B cell (primary cell): ENCODE results near the gene PTGES. TPM values are rescaled to one million over a fixed set of nuclear protein-coding genes. Genes with fewer than 3 reads are reported as not detected.
"Not testable (repeated sequence)": the region's sequence is repeated elsewhere in the genome, so short reads cannot be mapped to it uniquely, and the experiment has no call there.

Experiments
- ATAC-seq: fragments of 200-7000 bp; cut with Tn5 transposase; one replicate; pipeline ENCODE4 v1.10.0; 2021; ENCODE audit warnings: low read depth, mild to moderate bottlenecking, moderate number of reproducible peaks, moderate library complexity
- CTCF ChIA-PET: fragments of 350-600 bp; sonication (Branson Sonifier 250); formaldehyde crosslinking; loops from one replicate; lab custom pipeline; 2021; ENCODE audit warnings: antibody characterized with exemption, inconsistent platforms; lab: Charles Lee
- POLR2A ChIA-PET: fragments of 350-600 bp; sonication (Branson Sonifier 250); formaldehyde crosslinking; loops from one replicate; lab custom pipeline; 2021; ENCODE audit warnings: antibody characterized with exemption; lab: Charles Lee
- DNase-seq: peaks from one replicate; pipeline ENCODE4 v3.0.0; 2013
- H2AFZ ChIP-seq: 2 replicates; pipeline ENCODE4 v1.6.1; 2012; ENCODE audit warnings: mild to moderate bottlenecking, low read depth, low read length; ENCODE audit not compliant: insufficient read depth, poor library complexity, severe bottlenecking
- H3K27ac ChIP-seq, 2 donors: 1 replicate in 1 of 2; 2 replicates in 1 of 2; pipeline ENCODE4 v1.5.1; 2012 to 2013; ENCODE audit warnings: low read length in 2 of 2, mild to moderate bottlenecking in 2 of 2, moderate library complexity in 1 of 2
- H3K27me3 ChIP-seq, 4 experiments: fragments of 200-600 bp in 1 of 4; sonication (generic) in 1 of 4; replicated peaks in 1 of 4; 1 replicate in 2 of 4; 2 replicates in 2 of 4; pipeline versions ENCODE4 v1.6.1 to v1.7.0; 2013 to 2016; ENCODE audit warnings: low read length in 3 of 4, mild to moderate bottlenecking in 2 of 4, mixed read lengths in 1 of 4, moderate library complexity in 1 of 4; ENCODE audit not compliant: insufficient read depth in 4 of 4, control insufficient read depth in 3 of 4; ENCODE audit errors: control extremely low read depth in 1 of 4
- H3K36me3 ChIP-seq, 2 experiments: replicated peaks in 1 of 2; 1 replicate in 1 of 2; 2 replicates in 1 of 2; pipeline versions ENCODE4 v1.6.1 to v1.7.1; 2013; ENCODE audit warnings: low read length in 1 of 2; ENCODE audit not compliant: insufficient read depth in 2 of 2, control insufficient read depth in 1 of 2; ENCODE audit errors: control extremely low read depth in 1 of 2, extremely low read depth in 1 of 2
- H3K4me1 ChIP-seq, 2 donors: fragments of 200-600 bp in 1 of 2; sonication (generic) in 1 of 2; 1 replicate in 1 of 2; 2 replicates in 1 of 2; pipeline versions ENCODE4 v1.5.1 to v1.6.1; 2013 to 2017; ENCODE audit warnings: low read length in 2 of 2; ENCODE audit not compliant: control insufficient read depth in 2 of 2, insufficient read depth in 2 of 2
- H3K4me2 ChIP-seq: replicated peaks from 2 replicates; pipeline ENCODE3; 2012; ENCODE audit warnings: mild to moderate bottlenecking, low read depth, low read length; ENCODE audit not compliant: poor library complexity, severe bottlenecking
- H3K4me3 ChIP-seq, 5 experiments: fragments of 200-600 bp in 1 of 5; sonication (generic) in 1 of 5; 1 replicate in 3 of 5; 2 replicates in 2 of 5; pipeline versions ENCODE4 v1.5.1 to v1.7.0; 2011 to 2016; ENCODE audit warnings: low read length in 4 of 5, mild to moderate bottlenecking in 4 of 5, low read depth in 2 of 5, control low read depth in 1 of 5, moderate library complexity in 1 of 5; ENCODE audit not compliant: insufficient read depth in 1 of 5; ENCODE audit errors: control extremely low read depth in 1 of 5, extremely low read depth in 1 of 5
- H3K79me2 ChIP-seq: fragments of 200-600 bp; sonication (generic); one replicate; pipeline ENCODE4 v1.6.0; 2016; ENCODE audit warnings: low read length; ENCODE audit not compliant: control insufficient read depth, insufficient read depth
- H3K9ac ChIP-seq: fragments of 200-600 bp; sonication (generic); 2 replicates; pipeline ENCODE4 v1.6.1; 2017; ENCODE audit warnings: mild to moderate bottlenecking, low read length, moderate library complexity
- H3K9me3 ChIP-seq, 3 donors: one replicate each; pipeline versions ENCODE4 v1.6.1 to v1.7.1; 2013; ENCODE audit warnings: low read length in 2 of 3; ENCODE audit not compliant: control insufficient read depth in 2 of 3, insufficient read depth in 1 of 3; ENCODE audit errors: control extremely low read depth in 1 of 3
- H4K20me1 ChIP-seq: 2 replicates; pipeline ENCODE4 v1.6.0; 2012; ENCODE audit warnings: mild to moderate bottlenecking, low read length; ENCODE audit not compliant: insufficient read depth, control insufficient read depth, poor library complexity, severe bottlenecking
- H3K27ac Mint-ChIP-seq: one replicate; pipeline ENCODE4 v1.8.0; 2021; ENCODE audit warnings: mixed read lengths
- H3K27me3 Mint-ChIP-seq: one replicate; pipeline ENCODE4 v1.8.0; 2021; ENCODE audit warnings: mixed read lengths
- H3K4me1 Mint-ChIP-seq: one replicate; pipeline ENCODE4 v1.8.0; 2021; ENCODE audit warnings: mixed read lengths
- H3K4me3 Mint-ChIP-seq: one replicate; pipeline ENCODE4 v1.8.0; 2021; ENCODE audit warnings: mixed read lengths
- H3K9me3 Mint-ChIP-seq: one replicate; pipeline ENCODE4 v1.8.0; 2022; ENCODE audit warnings: mixed read lengths; ENCODE audit not compliant: insufficient read depth
- EZH2 ChIP-seq: IDR thresholded peaks from 2 replicates; pipeline ENCODE4 v1.6.1; 2012; ENCODE audit warnings: borderline replicate concordance, low read depth, mild to moderate bottlenecking, moderate library complexity, low read length; ENCODE audit not compliant: insufficient read depth, poor library complexity, severe bottlenecking
- WGBS: methylation state at CpG from one replicate; pipeline ENCODE4 v1.1.5; 2013; ENCODE audit warnings: missing lambda C conversion rate; ENCODE audit not compliant: insufficient coverage; 5-methylcytosine and 5-hydroxymethylcytosine counted together
- intact Hi-C: fragments of 100-400 bp; cut with micrococcal nuclease; formaldehyde crosslinking; loops from one replicate; pipeline ENCODE4 v1.10.0; 2022
- polyA plus RNA-seq: library from polyadenylated mRNA; depleted of rRNA; stranded (reverse); fragments of >200 nt; gene quantifications from 2 replicates; pipeline ENCODE4 v1.2.3, GENCODE V29; 2012
- total RNA-seq, 2 donors: library from RNA; stranded (reverse); fragments of 120-200 nt in 1 of 2; gene quantifications; 1 replicate in 1 of 2; 2 replicates in 1 of 2; pipeline versions ENCODE4 v1.2.3 to v1.2.4, GENCODE V29; 2013 to 2022
- TF ChIP-seq, protein P1 (sequence below): fragments of 200-600 bp; IDR thresholded peaks from one replicate; pipeline ENCODE4 v1.8.0; 2022; ENCODE audit warnings: antibody characterized with exemption, mild to moderate bottlenecking

The PTGES gene
- total and polyA plus RNA-seq, 2 donors (not counting 1 experiment from before 2014, with no cell fraction given): not detected

DNA sequence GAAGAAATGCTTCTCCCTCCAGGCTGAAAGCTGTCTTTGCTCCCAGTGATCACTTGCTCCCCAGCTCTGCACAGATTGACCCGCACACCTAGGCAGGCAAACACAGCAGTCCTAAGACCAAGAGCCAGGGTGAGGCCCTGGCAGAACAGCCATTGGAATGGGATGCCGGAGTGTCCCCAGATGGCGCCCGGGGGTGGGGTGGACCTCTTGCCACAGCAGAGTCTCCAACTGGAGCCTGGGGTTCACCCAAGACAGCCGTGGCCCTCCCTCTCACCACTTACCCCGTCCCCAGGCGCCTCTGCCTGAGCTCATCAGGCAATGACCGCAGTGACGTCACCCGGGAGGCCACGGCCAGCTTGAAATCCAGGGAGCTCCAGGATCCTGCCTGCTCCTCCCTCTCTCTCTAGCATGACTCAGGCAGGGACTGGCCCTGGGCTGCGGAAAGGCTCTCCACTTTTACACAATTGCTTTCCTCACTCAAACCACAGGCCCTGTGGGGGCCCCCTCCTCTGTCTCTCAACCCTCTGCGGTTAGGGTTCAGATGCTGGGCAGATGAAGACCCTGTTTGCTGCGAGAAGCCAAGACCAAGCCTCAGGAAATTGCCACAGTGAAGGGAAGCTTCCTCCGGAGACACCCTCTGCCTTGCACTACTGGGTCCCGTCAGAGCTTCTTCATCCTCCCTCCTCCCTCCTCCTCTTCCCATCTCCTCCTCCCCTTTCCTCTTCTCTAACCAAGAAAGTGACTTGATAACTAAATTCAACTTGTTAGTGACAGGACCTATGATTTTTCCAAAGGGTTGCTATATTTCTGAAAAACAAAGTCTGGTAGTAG, 24.3 kb upstream of the PTGES start:
- intact Hi-C loops: no loop called here
- Histone ChIP-seq H4K20me1 (no peaks in the 10 kb centered on the region), H2AFZ (no peak overlapping the region), H3K4me3 (no peak overlapping the region), H3K4me1 (no peaks in the 10 kb centered on the region), H3K9ac (no peak overlapping the region), H3K36me3 (no peaks in the 10 kb centered on the region), H3K79me2 (no peaks in the 10 kb centered on the region), H3K9me3 (no peaks in the 10 kb centered on the region), H3K4me2 (no peak overlapping the region), H3K27me3 (peaks cover 0 to 35% (median 7%) of the 10 kb centered on the region in 4 experiments), H3K27ac (no peak overlapping the region)
- 10% methylated on average over 16 of the region's 16 CpGs for WGBS
- Mint-ChIP-seq H3K27me3 (peaks cover 26% of the 10 kb centered on the region), H3K4me1 (no peaks in the 10 kb centered on the region), H3K9me3 (no peaks in the 10 kb centered on the region), H3K4me3 (no peak overlapping the region), H3K27ac (no peak overlapping the region)
- DNase-seq (no peak), ATAC-seq (no peak)
- CTCF ChIA-PET: interaction anchor here (0.9 to 1.1 kb wide), 2 partner anchors 13 kb away, joined by 3 to 4 read pairs; no protein-coding TSS in a partner anchor
- TF ChIP-seq EZH2: no peak
- TF ChIP-seq, protein P1, sequence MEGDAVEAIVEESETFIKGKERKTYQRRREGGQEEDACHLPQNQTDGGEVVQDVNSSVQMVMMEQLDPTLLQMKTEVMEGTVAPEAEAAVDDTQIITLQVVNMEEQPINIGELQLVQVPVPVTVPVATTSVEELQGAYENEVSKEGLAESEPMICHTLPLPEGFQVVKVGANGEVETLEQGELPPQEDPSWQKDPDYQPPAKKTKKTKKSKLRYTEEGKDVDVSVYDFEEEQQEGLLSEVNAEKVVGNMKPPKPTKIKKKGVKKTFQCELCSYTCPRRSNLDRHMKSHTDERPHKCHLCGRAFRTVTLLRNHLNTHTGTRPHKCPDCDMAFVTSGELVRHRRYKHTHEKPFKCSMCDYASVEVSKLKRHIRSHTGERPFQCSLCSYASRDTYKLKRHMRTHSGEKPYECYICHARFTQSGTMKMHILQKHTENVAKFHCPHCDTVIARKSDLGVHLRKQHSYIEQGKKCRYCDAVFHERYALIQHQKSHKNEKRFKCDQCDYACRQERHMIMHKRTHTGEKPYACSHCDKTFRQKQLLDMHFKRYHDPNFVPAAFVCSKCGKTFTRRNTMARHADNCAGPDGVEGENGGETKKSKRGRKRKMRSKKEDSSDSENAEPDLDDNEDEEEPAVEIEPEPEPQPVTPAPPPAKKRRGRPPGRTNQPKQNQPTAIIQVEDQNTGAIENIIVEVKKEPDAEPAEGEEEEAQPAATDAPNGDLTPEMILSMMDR: no peak
- POLR2A ChIA-PET: no interaction called here

DNA sequence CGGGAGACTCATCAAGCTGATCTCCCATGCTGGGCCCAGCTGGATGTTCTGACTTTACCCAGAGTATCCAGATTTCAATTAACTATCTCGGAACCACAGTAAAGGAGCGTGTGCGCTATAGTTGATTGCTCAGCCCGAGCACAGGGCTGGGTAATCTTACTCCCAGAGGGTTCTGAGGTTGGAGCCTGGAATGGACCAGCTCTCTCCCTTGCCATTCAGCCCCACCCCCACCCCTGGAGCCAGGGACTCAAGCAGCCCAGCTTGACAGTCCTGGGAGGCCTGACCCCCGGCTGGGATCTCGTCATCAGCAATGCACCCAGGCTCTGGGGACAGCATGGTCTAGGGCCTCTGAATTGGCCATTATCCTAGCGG, 23.7 kb upstream of the PTGES start:
- Mint-ChIP-seq H3K4me3 (no peak overlapping the region), H3K27ac (no peak overlapping the region), H3K4me1 (no peaks in the 10 kb centered on the region), H3K27me3 (peaks cover 26% of the 10 kb centered on the region), H3K9me3 (no peaks in the 10 kb centered on the region)
- intact Hi-C loops: no loop called here
- Histone ChIP-seq H3K4me1 (no peaks in the 10 kb centered on the region), H3K9ac (no peak overlapping the region), H3K27ac (no peak overlapping the region), H3K36me3 (no peaks in the 10 kb centered on the region), H3K79me2 (no peaks in the 10 kb centered on the region), H4K20me1 (no peaks in the 10 kb centered on the region), H3K4me2 (no peak overlapping the region), H3K9me3 (no peaks in the 10 kb centered on the region), H2AFZ (no peak overlapping the region), H3K4me3 (no peak overlapping the region), H3K27me3 (peaks cover 0 to 35% (median 7%) of the 10 kb centered on the region in 4 experiments)
- DNase-seq (no peak), ATAC-seq (no peak)
- TF ChIP-seq, protein P1: no peak
- TF ChIP-seq EZH2: no peak
- ChIA-PET POLR2A (no interaction called here), CTCF (interaction anchor here (0.7 to 0.9 kb wide), 2 partner anchors 14 to 38 kb away, joined by 3 read pairs; no protein-coding TSS in a partner anchor)
- 89% methylated on average over 8 of the region's 8 CpGs for WGBS

DNA sequence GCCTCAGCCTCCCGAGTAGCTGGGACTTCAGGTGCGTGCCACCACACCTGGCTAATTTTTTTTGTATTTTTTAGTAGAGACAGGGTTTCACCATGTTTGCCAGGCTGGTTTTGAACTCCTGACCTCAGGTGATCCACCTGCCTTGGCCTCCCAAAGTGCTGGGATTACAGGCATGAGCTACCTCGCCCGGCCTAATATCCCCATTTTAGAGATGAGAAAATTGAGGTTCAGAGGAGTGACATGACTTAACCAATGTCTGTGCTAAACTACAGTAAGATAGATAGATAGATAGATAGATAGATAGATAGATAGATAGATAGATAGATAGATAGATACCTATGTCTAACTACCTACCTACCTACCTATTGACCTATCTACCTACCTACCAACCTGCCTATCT, 23.3 kb upstream of the PTGES start:
- intact Hi-C loops, H3K27ac Mint-ChIP-seq, H3K9ac ChIP-seq, POLR2A ChIA-PET, H3K4me2 ChIP-seq, H4K20me1 ChIP-seq, H2AFZ ChIP-seq, H3K4me1 ChIP-seq, DNase-seq, H3K4me3 Mint-ChIP-seq, ATAC-seq, H3K27ac ChIP-seq, H3K79me2 ChIP-seq, H3K9me3 Mint-ChIP-seq, H3K4me3 ChIP-seq, H3K4me1 Mint-ChIP-seq, H3K9me3 ChIP-seq, H3K36me3 ChIP-seq: not testable (repeated sequence)
- H3K27me3 ChIP-seq: peaks cover 0 to 35% (median 7%) of the 10 kb centered on the region in 4 experiments
- no CpG with 5 or more reads among the region's 4 CpGs for WGBS
- H3K27me3 Mint-ChIP-seq: peaks cover 25% of the 10 kb centered on the region
- CTCF ChIA-PET: interaction anchor here (0.7 to 0.9 kb wide), 2 partner anchors 14 to 37 kb away, joined by 3 read pairs; no protein-coding TSS in a partner anchor
